PC-3 (cell line): Measurements from ENCODE around the gene PIEZO2. TPM values are rescaled to one million over a fixed set of nuclear protein-coding genes. Genes with fewer than 3 reads are reported as not detected.

ENCODE experiments used
- ATAC-seq: fragments of 200-7000 bp; cut with Tn5 transposase; 2 replicates; pipeline ENCODE4 v1.9.1; 2020; ENCODE audit warnings: mild to moderate bottlenecking, moderate library complexity
- BruUV-seq: library from RNA; stranded (reverse); fragments of 400-500 nt; replicated peaks from 2 replicates; lab custom pipeline; 2021; lab: Mats Ljungman, UMichigan
- CTCF ChIA-PET: fragments of 300-600 bp; sonication (Branson Sonifier 250); formaldehyde crosslinking; loops from one replicate; lab custom pipeline; 2022; ENCODE audit warnings: antibody characterized with exemption; lab: Charles Lee
- POLR2A ChIA-PET: fragments of 300-600 bp; sonication (Branson Sonifier 250); formaldehyde crosslinking; loops from one replicate; lab custom pipeline; 2022; ENCODE audit warnings: antibody characterized with exemption; ENCODE audit not compliant: unreplicated experiment; lab: Charles Lee
- DNase-seq: peaks from one replicate; pipeline ENCODE4 v3.0.0-alpha.2; 2015
- H2AFZ ChIP-seq: fragments of 300-600 bp; sonication (generic); 2 replicates; pipeline ENCODE4 v1.6.0; 2016; ENCODE audit warnings: antibody characterized with exemption, low read length
- H3F3A ChIP-seq: fragments of 300-600 bp; sonication (generic); one replicate; pipeline ENCODE4 v1.6.0; 2017; ENCODE audit warnings: antibody characterized with exemption, low read length, control low read depth, mild to moderate bottlenecking; ENCODE audit not compliant: unreplicated experiment
- H3K27ac ChIP-seq: fragments of 300-600 bp; sonication (generic); 2 replicates; pipeline ENCODE4 v1.5.1; 2016; ENCODE audit warnings: mild to moderate bottlenecking, low read length
- H3K27me3 ChIP-seq: fragments of 300-600 bp; sonication (generic); 2 replicates; pipeline ENCODE4 v1.6.1; 2016; ENCODE audit warnings: low read length, mixed read lengths
- H3K36me3 ChIP-seq: fragments of 300-600 bp; sonication (generic); 2 replicates; pipeline ENCODE4 v1.6.1; 2016; ENCODE audit warnings: low read depth, mixed run types, low read length, mixed read lengths
- H3K4me1 ChIP-seq: fragments of 300-600 bp; sonication (generic); 2 replicates; pipeline ENCODE4 v1.5.1; 2016; ENCODE audit warnings: low read length; ENCODE audit not compliant: insufficient read depth
- H3K4me2 ChIP-seq: fragments of 300-600 bp; sonication (generic); 2 replicates; pipeline ENCODE4 v1.6.0; 2016; ENCODE audit warnings: low read length
- H3K4me3 ChIP-seq: fragments of 300-600 bp; sonication (generic); 2 replicates; pipeline ENCODE4 v1.5.1; 2016; ENCODE audit warnings: mild to moderate bottlenecking, low read length, mixed read lengths
- H3K79me2 ChIP-seq: fragments of 300-600 bp; sonication (generic); 2 replicates; pipeline ENCODE4 v1.6.1; 2017; ENCODE audit warnings: low read length, mixed read lengths
- H3K9ac ChIP-seq: fragments of 300-600 bp; sonication (generic); 2 replicates; pipeline ENCODE4 v1.6.0; 2016; ENCODE audit warnings: mild to moderate bottlenecking, low read length
- H3K9me2 ChIP-seq: fragments of 300-600 bp; sonication (generic); replicated peaks from 2 replicates; pipeline ENCODE4 v1.6.1; 2016; ENCODE audit warnings: mixed run types, low read length, mixed read lengths
- H3K9me3 ChIP-seq: fragments of 300-600 bp; sonication (generic); 2 replicates; pipeline ENCODE4 v1.6.1; 2016; ENCODE audit warnings: low read length, mixed read lengths
- H4K20me1 ChIP-seq: fragments of 300-600 bp; sonication (generic); 2 replicates; pipeline ENCODE4 v1.6.1; 2016; ENCODE audit warnings: low read length, mixed read lengths
- CTCF ChIP-seq: fragments of 300-600 bp; sonication (generic); conservative IDR thresholded peaks from 2 replicates; pipeline ENCODE4 v1.5.1; 2017; ENCODE audit warnings: antibody characterized with exemption, low read depth, mild to moderate bottlenecking, low read length
- EZH2 ChIP-seq: fragments of 300-600 bp; sonication (generic); IDR thresholded peaks from one replicate; pipeline ENCODE4 v1.6.1; 2017; ENCODE audit warnings: antibody characterized with exemption, mild to moderate bottlenecking, low read length; ENCODE audit not compliant: unreplicated experiment
- EZH2phosphoT487 ChIP-seq: fragments of 300-600 bp; sonication (generic); IDR thresholded peaks from 2 replicates; pipeline ENCODE4 v1.6.1; 2018; ENCODE audit warnings: mild to moderate bottlenecking, antibody characterized with exemption, low read length, borderline replicate concordance
- intact Hi-C: fragments of 100-400 bp; cut with micrococcal nuclease; formaldehyde crosslinking; loops from 2 replicates; pipeline ENCODE4 v1.9.0; 2023
- total RNA-seq: library from RNA; depleted of rRNA; stranded (reverse); fragments of >200 nt; gene quantifications from 2 replicates; pipeline ENCODE4 v1.2.3, GENCODE V29; 2014

PIEZO2 gene
- total RNA-seq, 1 experiment from 2014 or later: not detected

- no peaks in the 10 kb centered on the region for H3K4me1 ChIP-seq
- no peak overlapping the region for H3K9ac ChIP-seq
- peaks cover 53% of the 10 kb centered on the region for H3K27me3 ChIP-seq
- no TSS peak for BruUV-seq
- H3K9me3 ChIP-seq: no peaks in the 10 kb centered on the region
- no peak overlapping the region for H2AFZ ChIP-seq
- ATAC-seq (no peak), DNase-seq (no peak)
- intact Hi-C loops: no loop called here
- ChIA-PET POLR2A (no interaction called here), CTCF (no interaction called here)
- H3K4me2 ChIP-seq: no peak overlapping the region
- H4K20me1 ChIP-seq: no peaks in the 10 kb centered on the region
- no peak for TF ChIP-seq CTCF
- no peak for TF ChIP-seq EZH2
- no peak for TF ChIP-seq EZH2phosphoT487
- H3F3A ChIP-seq: no peaks in the 10 kb centered on the region
- no peak overlapping the region for H3K4me3 ChIP-seq
- no peaks in the 10 kb centered on the region for H3K36me3 ChIP-seq
- H3K9me2 ChIP-seq: no peaks in the 10 kb centered on the region
- no peaks in the 10 kb centered on the region for H3K79me2 ChIP-seq
- no peak overlapping the region for H3K27ac ChIP-seq
Measured at GRCh38 chr18:11179959-11180519, 30.7 kb upstream of the PIEZO2 start.

- Histone ChIP-seq H3K36me3 (no peaks in the 10 kb centered on the region), H3F3A (no peaks in the 10 kb centered on the region), H3K4me3 (no peak overlapping the region), H3K27ac (no peak overlapping the region), H2AFZ (no peak overlapping the region), H3K9me2 (no peaks in the 10 kb centered on the region), H3K9ac (no peak overlapping the region), H4K20me1 (no peaks in the 10 kb centered on the region), H3K9me3 (no peaks in the 10 kb centered on the region), H3K4me1 (no peaks in the 10 kb centered on the region), H3K4me2 (no peak overlapping the region), H3K27me3 (peaks cover 47% of the 10 kb centered on the region), H3K79me2 (no peaks in the 10 kb centered on the region)
- no TSS peak for BruUV-seq
- ChIA-PET POLR2A (no interaction called here), CTCF (no interaction called here)
- TF ChIP-seq EZH2 (no peak), CTCF (no peak), EZH2phosphoT487 (no peak)
- ATAC-seq (no peak), DNase-seq (no peak)
- intact Hi-C loops: no loop called here
Measured at GRCh38 chr18:11178951-11179549, 29.7 kb upstream of the PIEZO2 start.

GRCh38 chr18:11177382-11177781 lies 28.0 kb upstream of the PIEZO2 start:
- ChIA-PET CTCF (interaction anchor here (0.5 kb wide), 1 partner anchor 133 kb away, joined by 4 read pairs; no protein-coding TSS in a partner anchor), POLR2A (no interaction called here)
- Histone ChIP-seq H3K9me2 (no peaks in the 10 kb centered on the region), H2AFZ (no peak overlapping the region), H3K27me3 (peaks cover 45% of the 10 kb centered on the region), H3K27ac (no peak overlapping the region), H4K20me1 (no peaks in the 10 kb centered on the region), H3K4me3 (no peak overlapping the region), H3K9me3 (no peaks in the 10 kb centered on the region), H3K4me1 (no peaks in the 10 kb centered on the region), H3K9ac (no peak overlapping the region), H3K36me3 (no peaks in the 10 kb centered on the region), H3K4me2 (no peak overlapping the region), H3F3A (no peaks in the 10 kb centered on the region), H3K79me2 (no peaks in the 10 kb centered on the region)
- no TSS peak for BruUV-seq
- ATAC-seq: no peak
- no peak for DNase-seq
- TF ChIP-seq EZH2phosphoT487: no peak
- no peak for TF ChIP-seq EZH2
- TF ChIP-seq CTCF: no peak
- intact Hi-C loops: no loop called here
